ENCODE measurements around the gene RTN4RL2.
A peak's percentile ranks its signal among the peaks of the same experiment; 100 is the strongest.

Gene RTN4RL2

DNA sequence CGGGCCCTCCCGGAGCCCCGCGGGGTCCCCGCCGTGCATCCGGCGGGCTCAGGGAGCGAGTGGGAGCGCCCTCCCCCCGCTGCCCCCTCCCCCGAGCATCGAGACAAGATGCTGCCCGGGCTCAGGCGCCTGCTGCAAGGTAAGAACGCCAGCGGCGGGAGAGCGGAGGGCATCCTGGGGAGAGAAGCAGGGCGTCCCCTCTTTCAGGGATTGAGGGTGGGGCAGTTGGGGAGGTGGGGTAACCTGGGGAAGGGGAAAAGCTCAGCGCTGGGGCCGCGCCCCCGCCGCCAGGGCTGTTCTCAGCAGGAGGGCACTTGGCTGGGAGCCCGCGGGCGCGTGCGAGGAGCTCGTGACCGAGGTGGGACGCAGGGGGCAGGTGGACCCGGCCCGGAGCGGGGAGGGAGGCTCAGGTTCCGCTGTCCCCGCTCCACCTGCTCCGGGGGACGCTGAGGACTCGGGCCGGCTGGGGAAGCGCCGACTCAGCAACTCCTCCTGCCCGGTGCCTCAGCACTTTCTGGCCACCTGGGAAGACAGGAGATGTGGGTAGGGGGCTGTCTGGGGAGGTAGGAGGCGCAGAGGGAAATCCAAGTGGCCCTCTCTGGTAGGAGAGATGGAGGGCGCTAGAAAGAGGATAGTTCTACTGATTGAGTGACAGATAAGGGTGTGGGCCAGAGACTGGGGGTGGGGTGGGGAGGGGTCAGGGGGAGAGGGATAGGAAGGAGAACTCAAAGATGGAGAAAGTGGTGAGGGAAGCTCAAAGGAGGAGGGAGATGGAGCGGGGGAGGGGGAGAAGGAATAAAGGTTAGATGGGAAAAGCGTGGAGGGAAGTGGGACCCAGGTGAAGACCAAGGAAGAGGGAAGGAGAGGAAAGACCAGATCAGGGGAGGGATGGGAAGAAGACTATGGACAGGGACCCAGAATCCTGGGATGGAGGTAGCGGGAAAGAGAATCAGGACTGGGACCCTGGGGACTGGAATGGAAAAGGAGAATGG lies 726 bp downstream of the RTN4RL2 start:
- peak overlapping the region; percentile 13 for H3K4me3 ChIP-seq (ENCODE audit: low read depth, low read length)
- TF ChIP-seq, protein P1, sequence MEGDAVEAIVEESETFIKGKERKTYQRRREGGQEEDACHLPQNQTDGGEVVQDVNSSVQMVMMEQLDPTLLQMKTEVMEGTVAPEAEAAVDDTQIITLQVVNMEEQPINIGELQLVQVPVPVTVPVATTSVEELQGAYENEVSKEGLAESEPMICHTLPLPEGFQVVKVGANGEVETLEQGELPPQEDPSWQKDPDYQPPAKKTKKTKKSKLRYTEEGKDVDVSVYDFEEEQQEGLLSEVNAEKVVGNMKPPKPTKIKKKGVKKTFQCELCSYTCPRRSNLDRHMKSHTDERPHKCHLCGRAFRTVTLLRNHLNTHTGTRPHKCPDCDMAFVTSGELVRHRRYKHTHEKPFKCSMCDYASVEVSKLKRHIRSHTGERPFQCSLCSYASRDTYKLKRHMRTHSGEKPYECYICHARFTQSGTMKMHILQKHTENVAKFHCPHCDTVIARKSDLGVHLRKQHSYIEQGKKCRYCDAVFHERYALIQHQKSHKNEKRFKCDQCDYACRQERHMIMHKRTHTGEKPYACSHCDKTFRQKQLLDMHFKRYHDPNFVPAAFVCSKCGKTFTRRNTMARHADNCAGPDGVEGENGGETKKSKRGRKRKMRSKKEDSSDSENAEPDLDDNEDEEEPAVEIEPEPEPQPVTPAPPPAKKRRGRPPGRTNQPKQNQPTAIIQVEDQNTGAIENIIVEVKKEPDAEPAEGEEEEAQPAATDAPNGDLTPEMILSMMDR (IDR thresholded peaks at IDR 0.05; ENCODE audit: low read depth, low read length), result no peak
- no peak for DNase-seq (ENCODE audit: low read depth, low spot score)
- in situ Hi-C loops (cut with HindIII; ENCODE audit: low sequenced_read_pairs), result no loop called here

DNA sequence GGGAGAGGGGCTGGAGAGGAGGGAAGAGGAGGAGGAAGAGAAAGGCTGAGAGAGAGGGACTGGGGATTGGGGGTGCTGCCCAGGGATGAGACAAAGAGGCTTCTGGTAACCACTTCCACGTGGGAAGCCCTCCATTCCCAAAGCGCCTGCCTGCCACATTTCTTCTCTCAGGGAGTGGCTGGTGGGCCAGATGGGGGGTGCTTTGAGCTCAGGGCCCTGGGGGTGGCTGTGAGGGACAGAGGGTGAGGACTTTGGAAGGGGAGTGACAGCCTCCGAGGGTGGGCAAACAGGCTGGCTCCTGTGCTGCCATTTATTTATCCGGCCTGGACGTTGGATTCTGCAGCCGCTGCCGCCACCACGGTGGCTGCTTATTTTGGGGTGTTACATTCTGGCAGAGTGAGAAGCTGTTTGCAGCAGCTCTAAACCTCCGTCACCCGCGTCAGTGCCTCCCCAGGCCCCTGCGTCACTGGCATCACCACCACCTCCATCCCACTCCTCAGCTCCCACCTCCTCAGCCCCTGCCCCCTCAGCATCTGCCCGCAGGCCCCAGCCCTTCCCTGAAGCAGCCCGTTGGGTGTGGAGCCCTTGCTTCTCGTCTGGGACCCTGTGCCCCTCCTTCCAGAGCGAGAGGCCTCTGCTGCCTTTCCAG lies 1.6 kb downstream of the RTN4RL2 start:
- TF ChIP-seq, protein P1 (IDR thresholded peaks at IDR 0.05; ENCODE audit: low read depth, low read length), result no peak
- no peak for DNase-seq (ENCODE audit: low read depth, low spot score)
- in situ Hi-C loops (cut with HindIII; ENCODE audit: low sequenced_read_pairs), result no loop called here
- no peak overlapping the region for H3K4me3 ChIP-seq (ENCODE audit: low read depth, low read length)

DNA sequence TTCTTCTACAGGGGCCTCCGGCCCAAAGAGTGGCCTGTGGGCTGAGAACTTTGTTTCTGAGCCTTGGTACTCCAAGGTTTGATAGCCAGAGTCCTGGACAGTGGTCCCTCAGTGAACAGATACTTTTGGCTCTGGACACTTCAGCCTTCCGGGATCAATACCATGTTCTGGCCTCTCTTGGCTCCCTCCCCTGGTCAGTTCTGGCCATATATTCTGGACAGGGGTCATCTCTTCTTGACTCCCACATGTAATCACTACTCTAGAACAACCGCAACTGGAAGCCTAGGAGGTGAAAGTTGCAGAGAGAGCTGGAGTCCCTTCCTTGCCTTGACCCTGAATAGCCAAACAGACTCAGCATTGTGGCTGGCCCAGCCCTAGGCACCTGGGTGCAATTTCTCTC lies 2.3 kb downstream of the RTN4RL2 start:
- no peak for DNase-seq (ENCODE audit: low read depth, low spot score)
- no peak overlapping the region for H3K4me3 ChIP-seq (ENCODE audit: low read depth, low read length)
- in situ Hi-C loops (cut with HindIII; ENCODE audit: low sequenced_read_pairs), result no loop called here
- TF ChIP-seq, protein P1 (IDR thresholded peaks at IDR 0.05; ENCODE audit: low read depth, low read length), result no peak

DNA sequence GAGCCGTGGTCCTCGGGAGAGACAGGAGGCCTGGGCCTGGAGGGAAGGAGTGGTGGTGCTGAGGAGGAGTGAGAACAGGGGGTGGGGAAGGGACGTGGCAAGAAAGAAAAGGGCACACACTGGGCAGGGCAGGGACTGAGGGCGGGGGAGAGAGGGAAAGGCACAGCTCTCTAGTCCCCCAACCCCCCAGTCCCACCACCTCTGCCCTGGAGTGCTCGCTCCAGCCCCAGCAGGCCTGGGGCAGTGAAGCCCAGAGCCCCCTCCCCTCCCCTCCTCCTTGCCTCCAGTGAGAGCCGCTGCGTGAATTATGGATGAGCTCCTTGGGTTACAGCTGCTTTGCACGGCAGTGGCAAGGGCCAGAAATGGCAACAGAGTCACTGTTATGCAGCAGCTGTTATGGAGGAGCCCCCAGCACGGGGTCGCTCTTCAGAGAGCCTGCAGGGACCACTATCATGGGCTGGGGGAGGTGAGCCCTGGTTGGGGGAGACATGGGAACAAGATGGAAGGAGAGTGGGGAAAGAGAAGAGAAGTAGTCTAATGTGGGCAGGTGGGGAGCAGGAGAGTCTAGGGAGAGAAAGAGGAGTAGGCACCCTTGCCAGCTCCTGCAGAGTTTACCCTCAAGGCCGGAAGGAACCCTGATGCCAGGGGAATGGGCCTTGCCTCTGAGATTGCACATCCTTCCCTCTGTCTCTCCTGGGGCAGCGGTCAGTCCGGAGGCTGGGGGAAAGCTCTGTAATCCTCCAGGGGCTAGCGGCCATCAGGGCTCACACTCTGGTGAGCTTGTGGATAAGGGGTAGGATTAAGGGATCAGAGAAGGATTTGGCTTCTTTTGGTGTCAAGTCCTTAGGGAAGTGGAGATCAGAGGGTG lies 3.6 kb downstream of the RTN4RL2 start:
- DNase-seq (ENCODE audit: low read depth, low spot score), result no peak
- no peak overlapping the region for H3K4me3 ChIP-seq (ENCODE audit: low read depth, low read length)
- in situ Hi-C loops (cut with HindIII; ENCODE audit: low sequenced_read_pairs), result no loop called here
- TF ChIP-seq, protein P1 (IDR thresholded peaks at IDR 0.05; ENCODE audit: low read depth, low read length), result no peak

DNA sequence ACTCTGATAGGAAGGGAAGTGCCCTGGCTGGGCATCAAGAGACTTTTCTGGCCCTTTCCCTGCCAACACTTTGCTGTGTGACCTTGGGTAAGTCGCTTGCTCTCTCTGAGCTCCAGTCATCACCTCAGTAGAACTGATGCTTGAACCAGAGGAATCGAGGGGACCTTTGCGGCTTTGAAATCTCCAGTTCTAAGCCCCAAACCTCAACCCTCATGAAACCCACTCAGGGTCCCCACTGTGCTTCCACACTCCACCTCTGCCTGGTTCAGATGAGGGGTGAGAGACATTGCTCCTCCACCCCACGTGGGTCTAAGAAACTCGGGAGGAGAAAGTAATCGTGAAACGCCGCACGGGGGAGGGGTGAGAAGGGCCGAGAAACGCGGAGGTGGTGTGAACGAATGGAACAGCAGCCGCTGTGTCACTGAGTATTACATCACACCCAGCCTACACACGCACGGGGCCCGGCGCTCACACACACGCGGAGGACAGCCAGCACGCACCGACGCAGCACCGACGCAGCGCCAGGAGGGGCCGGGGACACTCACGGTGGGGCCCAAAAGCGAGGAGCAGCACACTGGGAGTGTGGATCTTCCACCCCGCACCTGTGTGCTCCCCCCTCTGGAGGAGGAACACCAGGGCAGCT lies 4.3 kb downstream of the RTN4RL2 start:
- TF ChIP-seq, protein P1 (IDR thresholded peaks at IDR 0.05; ENCODE audit: low read depth, low read length), result no peak
- in situ Hi-C loops (cut with HindIII; ENCODE audit: low sequenced_read_pairs), result no loop called here
- H3K4me3 ChIP-seq (ENCODE audit: low read depth, low read length), result no peak overlapping the region
- DNase-seq (ENCODE audit: low read depth, low spot score), result no peak

DNA sequence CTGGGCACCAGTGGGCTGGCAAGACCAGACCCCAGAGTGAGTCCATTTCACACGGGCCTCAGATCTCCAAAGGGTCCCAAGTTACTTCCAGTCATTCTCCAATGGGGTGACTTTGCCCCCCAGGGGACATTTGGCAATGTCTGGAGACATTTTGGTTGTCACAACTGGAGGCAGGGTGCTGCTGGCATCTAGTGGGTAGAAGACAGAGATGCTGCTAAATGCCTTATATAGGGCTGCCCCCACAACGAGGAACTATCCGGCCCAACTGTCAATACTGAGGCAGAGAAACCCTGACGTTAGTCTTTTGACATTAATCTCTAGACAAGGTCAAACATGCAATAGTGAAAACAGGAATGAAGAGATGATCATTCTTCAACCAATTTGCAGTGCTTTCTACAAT lies 6.4 kb downstream of the RTN4RL2 start:
- DNase-seq (ENCODE audit: low read depth, low spot score), result no peak
- H3K4me3 ChIP-seq (ENCODE audit: low read depth, low read length), result no peak overlapping the region
- in situ Hi-C loops (cut with HindIII; ENCODE audit: low sequenced_read_pairs), result no loop called here
- TF ChIP-seq, protein P1 (IDR thresholded peaks at IDR 0.05; ENCODE audit: low read depth, low read length), result no peak
